Testis (tissue), 2 donors: Measurements from ENCODE around the gene FAM210B.

Source experiments
- POLR2A ChIP-seq: fragments of 450-650 bp; IDR thresholded peaks from one replicate; pipeline ENCODE4 v1.6.1; 2017; ENCODE audit warnings: antibody characterized with exemption, mild to moderate bottlenecking, moderate library complexity
- TF ChIP-seq, protein P1 (sequence below), 3 experiments: fragments of 450-650 bp in 2 of 3; fragments of 200-600 bp in 1 of 3; sonication (generic) in 1 of 3; IDR thresholded peaks; one replicate each; pipeline ENCODE4 v1.5.1; 2016 to 2019; ENCODE audit warnings: antibody characterized with exemption in 3 of 3, mild to moderate bottlenecking in 2 of 3, moderate library complexity in 1 of 3

DNA sequence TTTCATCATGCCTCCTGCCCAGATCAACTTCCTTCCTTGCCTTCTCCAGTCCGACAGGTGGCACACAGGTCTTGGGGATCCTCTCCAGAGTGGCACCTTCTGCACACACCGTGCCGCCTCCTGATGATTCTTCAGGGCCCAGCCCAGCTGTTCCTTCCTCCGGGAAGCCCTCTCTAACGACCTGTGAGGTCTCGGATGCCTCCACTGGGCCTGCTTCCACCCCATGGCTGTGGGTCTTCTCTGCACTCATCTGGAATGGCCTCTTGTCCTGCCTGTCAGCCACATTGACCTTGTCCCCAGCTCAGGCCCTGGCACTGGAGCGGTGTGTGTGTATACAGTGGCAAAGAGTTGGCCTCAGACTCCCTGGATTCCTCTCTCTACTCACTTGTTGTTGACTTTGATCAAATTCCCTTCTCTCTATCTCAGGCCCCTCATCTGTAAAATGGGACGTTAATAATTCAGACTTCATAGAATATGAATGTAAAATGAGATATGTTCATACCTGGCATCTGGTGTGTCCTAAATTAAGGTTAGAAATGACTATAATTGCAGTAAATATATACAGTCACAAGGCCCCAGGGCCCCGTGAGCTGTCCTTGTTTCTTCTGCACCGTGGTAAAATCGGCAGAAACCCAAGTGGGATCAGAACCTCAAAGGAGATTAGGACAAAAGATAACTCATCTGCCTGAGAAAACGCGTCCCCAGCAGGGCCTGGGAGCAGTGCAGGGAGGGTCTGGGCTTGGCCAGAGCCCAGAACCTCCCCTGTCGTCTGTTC, 1.5 kb downstream of the FAM210B start:
- TF ChIP-seq, protein P1, sequence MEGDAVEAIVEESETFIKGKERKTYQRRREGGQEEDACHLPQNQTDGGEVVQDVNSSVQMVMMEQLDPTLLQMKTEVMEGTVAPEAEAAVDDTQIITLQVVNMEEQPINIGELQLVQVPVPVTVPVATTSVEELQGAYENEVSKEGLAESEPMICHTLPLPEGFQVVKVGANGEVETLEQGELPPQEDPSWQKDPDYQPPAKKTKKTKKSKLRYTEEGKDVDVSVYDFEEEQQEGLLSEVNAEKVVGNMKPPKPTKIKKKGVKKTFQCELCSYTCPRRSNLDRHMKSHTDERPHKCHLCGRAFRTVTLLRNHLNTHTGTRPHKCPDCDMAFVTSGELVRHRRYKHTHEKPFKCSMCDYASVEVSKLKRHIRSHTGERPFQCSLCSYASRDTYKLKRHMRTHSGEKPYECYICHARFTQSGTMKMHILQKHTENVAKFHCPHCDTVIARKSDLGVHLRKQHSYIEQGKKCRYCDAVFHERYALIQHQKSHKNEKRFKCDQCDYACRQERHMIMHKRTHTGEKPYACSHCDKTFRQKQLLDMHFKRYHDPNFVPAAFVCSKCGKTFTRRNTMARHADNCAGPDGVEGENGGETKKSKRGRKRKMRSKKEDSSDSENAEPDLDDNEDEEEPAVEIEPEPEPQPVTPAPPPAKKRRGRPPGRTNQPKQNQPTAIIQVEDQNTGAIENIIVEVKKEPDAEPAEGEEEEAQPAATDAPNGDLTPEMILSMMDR (IDR thresholded peaks at IDR 0.05): no peak
- no peak for TF ChIP-seq POLR2A
